ENCODE results near the gene BTBD9.
A peak's percentile ranks its signal among the peaks of the same experiment; 100 is the strongest.
"Not testable (repeated sequence)": the region's sequence is repeated elsewhere in the genome, so short reads cannot be mapped to it uniquely, and the experiment has no call there.

Gene BTBD9

GRCh38 chr6:38648629-38649028 is 8.9 kb upstream of the BTBD9 start:
- no peak for DNase-seq

- DNase-seq, result no peak
Observed at GRCh38 chr6:38646166-38646878, 6.6 kb upstream of the BTBD9 start.

GRCh38 chr6:38644951-38645350 is 5.2 kb upstream of the BTBD9 start:
- no peak for DNase-seq

GRCh38 chr6:38640216-38640909 is 634 bp upstream of the BTBD9 start:
- DNase-seq, result no peak

GRCh38 chr6:38638941-38639497 is 710 bp downstream of the BTBD9 start:
- DNase-seq, result peak; percentile 54

- DNase-seq, result no peak
Observed at GRCh38 chr6:38637756-38638155, 2.0 kb downstream of the BTBD9 start.

GRCh38 chr6:38636027-38636426 is 3.7 kb downstream of the BTBD9 start:
- DNase-seq, result no peak

GRCh38 chr6:38634518-38634917 is 5.2 kb downstream of the BTBD9 start:
- DNase-seq, result no peak

GRCh38 chr6:38632490-38632889 is 7.2 kb downstream of the BTBD9 start:
- no peak for DNase-seq

GRCh38 chr6:38631186-38631783 is 8.4 kb downstream of the BTBD9 start:
- DNase-seq, result no peak

- DNase-seq, result no peak
Observed at GRCh38 chr6:38625217-38625616, 14.5 kb downstream of the BTBD9 start.

- not testable (repeated sequence) for DNase-seq
Observed at GRCh38 chr6:38619342-38619741, 20.4 kb downstream of the BTBD9 start.

GRCh38 chr6:38618301-38618700 is 21.4 kb downstream of the BTBD9 start:
- not testable (repeated sequence) for DNase-seq

GRCh38 chr6:38617856-38618255 is 21.9 kb downstream of the BTBD9 start:
- DNase-seq, result no peak

- DNase-seq, result no peak
Observed at GRCh38 chr6:38612143-38612965, 27.4 kb downstream of the BTBD9 start.

GRCh38 chr6:38610050-38610625 is 29.6 kb downstream of the BTBD9 start:
- DNase-seq, result no peak

- no peak for DNase-seq
Observed at GRCh38 chr6:38604700-38605099, 35.0 kb downstream of the BTBD9 start.

- no peak for DNase-seq
Observed at GRCh38 chr6:38603966-38604365, 35.8 kb downstream of the BTBD9 start.

GRCh38 chr6:38603496-38603895 is 36.2 kb downstream of the BTBD9 start:
- no peak for DNase-seq

GRCh38 chr6:38599966-38600550 is 39.7 kb downstream of the BTBD9 start:
- no peak for DNase-seq

- DNase-seq, result no peak
Observed at GRCh38 chr6:38599261-38599660, 40.5 kb downstream of the BTBD9 start.

All from effector CD4-positive, alpha-beta T cell (primary cell).